HL-60 (cell line): Measurements from ENCODE around the gene SLC5A4.

Source experiments
- CTCF ChIP-seq: IDR thresholded peaks from one replicate; pipeline ENCODE4 v1.5.1; 2011; ENCODE audit warnings: low read length, control low read depth, inconsistent platforms; ENCODE audit not compliant: insufficient read depth
- GABPA ChIP-seq: IDR thresholded peaks from 2 replicates; pipeline ENCODE4 v1.6.1; 2012; ENCODE audit warnings: low read depth
- SPI1 ChIP-seq: IDR thresholded peaks from 2 replicates; pipeline ENCODE4 v1.6.1; 2012; ENCODE audit warnings: low read depth, mild to moderate bottlenecking, borderline replicate concordance

DNA sequence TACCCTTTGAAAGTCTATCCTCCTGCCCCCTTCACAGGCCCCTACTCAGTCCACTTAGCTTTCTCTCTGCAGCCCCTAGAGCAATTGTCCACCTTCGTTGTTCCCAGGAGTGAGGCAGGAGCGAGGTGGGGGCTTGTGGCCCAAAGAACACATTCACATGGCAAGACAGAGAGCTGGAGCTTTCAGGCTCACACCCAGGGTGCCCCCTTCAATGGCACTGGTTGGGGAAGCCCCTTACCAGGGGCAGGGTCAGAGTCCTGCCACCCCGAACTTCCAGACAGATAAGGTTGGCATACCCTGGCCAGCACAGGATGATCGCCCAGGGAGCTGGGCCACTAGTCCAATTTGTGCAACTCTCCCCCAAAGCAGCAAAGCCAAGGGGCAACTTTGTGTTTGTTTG is 6.2 kb upstream of the SLC5A4 start:
- TF ChIP-seq CTCF (no peak), GABPA (no peak), SPI1 (no peak)
